HCT116 (cell line): Measurements from ENCODE around the gene NPNT.

ENCODE experiments used
- CTCF ChIP-seq, 3 experiments: fragments of 200-600 bp in 1 of 3; sonication (generic) in 1 of 3; IDR thresholded peaks in 2 of 3; conservative IDR thresholded peaks in 1 of 3; 2 replicates each; pipeline ENCODE4 v1.5.1; 2012 to 2017; ENCODE audit warnings: low read depth in 2 of 3, low read length in 2 of 3, antibody characterized with exemption in 1 of 3, borderline replicate concordance in 1 of 3, control low read depth in 1 of 3, mild to moderate bottlenecking in 1 of 3, mixed read lengths in 1 of 3, mixed run types in 1 of 3, moderate library complexity in 1 of 3; ENCODE audit not compliant: insufficient read depth in 1 of 3
- ELF1 ChIP-seq: IDR thresholded peaks from 2 replicates; pipeline ENCODE4 v1.6.1; 2012; ENCODE audit warnings: low read depth, borderline replicate concordance
- EZH2 ChIP-seq: fragments of 200-600 bp; sonication (generic); IDR thresholded peaks from 2 replicates; pipeline ENCODE4 v1.6.1; 2017; ENCODE audit warnings: antibody characterized with exemption, mixed run types
- POLR2A ChIP-seq: IDR thresholded peaks from 2 replicates; pipeline ENCODE4 v1.7.0; 2011; ENCODE audit warnings: borderline replicate concordance; ENCODE audit not compliant: insufficient read depth, insufficient read length; ENCODE audit errors: extremely low read depth
- POLR2AphosphoS5 ChIP-seq: IDR thresholded peaks from 2 replicates; pipeline ENCODE4 v1.6.1; 2011; ENCODE audit warnings: mild to moderate bottlenecking, low read depth, low read length, moderate library complexity
- SP1 ChIP-seq: IDR thresholded peaks from 2 replicates; pipeline ENCODE4 v1.6.1; 2012; ENCODE audit warnings: low read depth
- YY1 ChIP-seq: IDR thresholded peaks from 2 replicates; pipeline ENCODE4 v1.6.1; 2011; ENCODE audit warnings: low read length, low read depth, moderate library complexity, mild to moderate bottlenecking; ENCODE audit not compliant: insufficient replicate concordance; ENCODE audit errors: extremely low read depth
- ZBTB33 ChIP-seq: IDR thresholded peaks from 2 replicates; pipeline ENCODE4 v1.6.1; 2011; ENCODE audit warnings: mild to moderate bottlenecking, low read length, moderate library complexity; ENCODE audit not compliant: insufficient replicate concordance; ENCODE audit errors: extremely low read depth
- ZFX ChIP-seq: fragments of 450-650 bp; IDR thresholded peaks from 2 replicates; pipeline ENCODE4 v1.6.1; 2017
- ZNF274 ChIP-seq: fragments of 200-500 bp; sonication (Bioruptor generic); IDR thresholded peaks from 2 replicates; pipeline ENCODE4 v1.6.1; 2014; ENCODE audit warnings: mild to moderate bottlenecking, low read depth, low read length, inconsistent platforms

GRCh38 chr4:105894660-105895582, at the start of gene NPNT:
- TF ChIP-seq YY1 (no peak), CTCF (IDR thresholded peaks at IDR 0.05 in 2 of 3, conservative IDR thresholded peaks at IDR 0.05 in 1 of 3; ENCODE audit: borderline replicate concordance in 1 of 3, insufficient read depth in 1 of 3, low read depth in 2 of 3, low read length in 2 of 3) (no peak), ZNF274 (no peak), EZH2 (no peak), ELF1 (no peak), SP1 (no peak), POLR2AphosphoS5 (peak; percentile 30; the same call in 1 of the 2 replicates), POLR2A (no peak), ZFX (no peak), ZBTB33 (no peak)
